ENCODE results near the gene PNPLA5.
"Not testable (repeated sequence)": the region's sequence is repeated elsewhere in the genome, so short reads cannot be mapped to it uniquely, and the experiment has no call there.

DNA sequence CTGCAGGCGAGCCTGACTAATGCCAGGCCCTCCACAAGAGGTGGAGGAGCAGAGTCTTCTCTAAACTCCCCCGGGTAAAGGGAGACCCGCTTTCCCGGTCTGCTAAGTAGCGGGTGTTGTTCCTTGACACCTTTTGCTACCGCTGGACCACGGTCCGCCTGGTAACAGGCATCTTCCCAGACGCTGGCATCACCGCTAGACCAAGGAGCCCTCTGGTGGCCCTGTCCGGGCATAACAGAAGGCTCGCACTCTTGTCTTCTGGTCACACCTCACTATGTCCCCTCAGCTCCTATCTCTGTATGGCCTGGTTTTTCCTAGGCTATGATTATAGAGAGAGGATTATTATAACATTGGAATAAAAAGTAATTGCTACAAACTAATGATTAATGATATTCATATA lies 12.6 kb upstream of the PNPLA5 start:
- TF ChIP-seq, protein P1, sequence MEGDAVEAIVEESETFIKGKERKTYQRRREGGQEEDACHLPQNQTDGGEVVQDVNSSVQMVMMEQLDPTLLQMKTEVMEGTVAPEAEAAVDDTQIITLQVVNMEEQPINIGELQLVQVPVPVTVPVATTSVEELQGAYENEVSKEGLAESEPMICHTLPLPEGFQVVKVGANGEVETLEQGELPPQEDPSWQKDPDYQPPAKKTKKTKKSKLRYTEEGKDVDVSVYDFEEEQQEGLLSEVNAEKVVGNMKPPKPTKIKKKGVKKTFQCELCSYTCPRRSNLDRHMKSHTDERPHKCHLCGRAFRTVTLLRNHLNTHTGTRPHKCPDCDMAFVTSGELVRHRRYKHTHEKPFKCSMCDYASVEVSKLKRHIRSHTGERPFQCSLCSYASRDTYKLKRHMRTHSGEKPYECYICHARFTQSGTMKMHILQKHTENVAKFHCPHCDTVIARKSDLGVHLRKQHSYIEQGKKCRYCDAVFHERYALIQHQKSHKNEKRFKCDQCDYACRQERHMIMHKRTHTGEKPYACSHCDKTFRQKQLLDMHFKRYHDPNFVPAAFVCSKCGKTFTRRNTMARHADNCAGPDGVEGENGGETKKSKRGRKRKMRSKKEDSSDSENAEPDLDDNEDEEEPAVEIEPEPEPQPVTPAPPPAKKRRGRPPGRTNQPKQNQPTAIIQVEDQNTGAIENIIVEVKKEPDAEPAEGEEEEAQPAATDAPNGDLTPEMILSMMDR (IDR thresholded peaks at IDR 0.05; ENCODE audit: control extremely low read depth in 1 of 3, insufficient read depth in 1 of 3, low read depth in 1 of 3, low read length in 3 of 3) = peak in 2 of 3 experiments; percentile 8 to 23; a peak in 2 of 4 replicates
- TF ChIP-seq RAD21 (IDR thresholded peaks at IDR 0.05 in 1 of 2, conservative IDR thresholded peaks at IDR 0.05 in 1 of 2; ENCODE audit: low read depth in 2 of 2, low read length in 2 of 2) = peak in 1 of 2 experiments; percentile 16; a peak in 1 of 4 replicates
- TF ChIP-seq, protein P2, sequence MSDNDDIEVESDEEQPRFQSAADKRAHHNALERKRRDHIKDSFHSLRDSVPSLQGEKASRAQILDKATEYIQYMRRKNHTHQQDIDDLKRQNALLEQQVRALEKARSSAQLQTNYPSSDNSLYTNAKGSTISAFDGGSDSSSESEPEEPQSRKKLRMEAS (IDR thresholded peaks at IDR 0.05) = not testable (repeated sequence)
- TF ChIP-seq YY1 (IDR thresholded peaks at IDR 0.05; ENCODE audit: low read depth, low read length) = not testable (repeated sequence)
